K562 (cell line): ENCODE data around the gene RCE1. TPM values are rescaled to one million over a fixed set of nuclear protein-coding genes. Genes with fewer than 3 reads are reported as not detected.

Source experiments
- CXXC5 ChIP-seq: fragments of 250-450 bp; sonication (Bioruptor Pico); IDR thresholded peaks from 2 replicates; pipeline ENCODE4 v1.8.0; 2022; ENCODE audit warnings: inconsistent platforms, mild to moderate bottlenecking, moderate library complexity
- FOXK2 ChIP-seq, 2 experiments: fragments of 450-650 bp; IDR thresholded peaks in 1 of 2; conservative IDR thresholded peaks in 1 of 2; 2 replicates each; pipeline ENCODE4 v1.6.1; 2016; ENCODE audit warnings: low read depth in 2 of 2, mild to moderate bottlenecking in 1 of 2
- HMGN3 ChIP-seq: IDR thresholded peaks from 2 replicates; pipeline ENCODE4 v1.6.1; 2011; ENCODE audit warnings: borderline replicate concordance, low read depth, mild to moderate bottlenecking, mixed read lengths, low read length; ENCODE audit not compliant: insufficient read length; ENCODE audit errors: extremely low read depth
- MYC ChIP-seq, 2 experiments: fragments of 250-450 bp in 1 of 2; sonication (Bioruptor Pico) in 1 of 2; IDR thresholded peaks; 2 replicates each; pipeline versions ENCODE4 v1.5.1 to v1.6.1; 2012 to 2021; ENCODE audit warnings: low read depth in 2 of 2, borderline replicate concordance in 1 of 2, improper control_type of control experiment in 1 of 2, low read length in 1 of 2, mild to moderate bottlenecking in 1 of 2, moderate library complexity in 1 of 2
- NONO ChIP-seq, 2 experiments: fragments of 200-400 bp in 1 of 2; fragments of 450-650 bp in 1 of 2; formaldehyde crosslinking in 1 of 2; IDR thresholded peaks; 2 replicates each; pipeline ENCODE4 v1.6.1; 2017; ENCODE audit warnings: low read depth in 2 of 2, mild to moderate bottlenecking in 2 of 2, moderate library complexity in 2 of 2, low read length in 1 of 2
- POLR2B ChIP-seq: fragments of 450-650 bp; IDR thresholded peaks from 2 replicates; pipeline ENCODE4 v1.6.1; 2018; ENCODE audit warnings: low read depth; ENCODE audit not compliant: partially characterized antibody
- SIN3B ChIP-seq: fragments of 450-650 bp; IDR thresholded peaks from 2 replicates; pipeline ENCODE4 v1.6.1; 2017; ENCODE audit warnings: low read depth, mild to moderate bottlenecking, moderate library complexity
- SRSF1 ChIP-seq: fragments of 200-400 bp; formaldehyde crosslinking; IDR thresholded peaks from 2 replicates; pipeline ENCODE4 v1.6.1; 2017; ENCODE audit warnings: mild to moderate bottlenecking, low read depth, low read length, moderate library complexity
- SRSF7 ChIP-seq: fragments of 200-400 bp; formaldehyde crosslinking; optimal IDR thresholded peaks from 2 replicates; pipeline ENCODE3; 2017; ENCODE audit warnings: mild to moderate bottlenecking, low read depth, low read length
- ZBED1 ChIP-seq: IDR thresholded peaks from 2 replicates; pipeline ENCODE4 v1.6.1; 2014
- ZFP1 ChIP-seq: fragments of 450-650 bp; formaldehyde crosslinking; IDR thresholded peaks from 2 replicates; pipeline ENCODE4 v1.4.0; 2020; ENCODE audit warnings: mild to moderate bottlenecking, mixed read lengths
- ZNF41 ChIP-seq: fragments of 250-450 bp; sonication (Bioruptor Pico); conservative IDR thresholded peaks from 2 replicates; pipeline ENCODE4 v1.4.0; 2020; ENCODE audit warnings: mild to moderate bottlenecking
- ZNF589 ChIP-seq: fragments of 200-800 bp; sonication (Bioruptor generic); IDR thresholded peaks from 2 replicates; pipeline ENCODE4 v1.6.1; 2016; ENCODE audit warnings: low read depth, missing genetic modification characterization, missing compliant biosample characterization
- ZNF695 ChIP-seq: fragments of 450-650 bp; formaldehyde crosslinking; IDR thresholded peaks from 2 replicates; pipeline ENCODE4 v1.4.0; 2020; ENCODE audit warnings: mild to moderate bottlenecking, moderate library complexity
- polyA plus RNA-seq, 8 experiments: library from polyadenylated mRNA; depleted of rRNA in 4 of 8; stranded (reverse) in 5 of 8; unstranded in 3 of 8; fragments of >200 nt; fragmentation: Nextera tagmentation in 2 of 8; fragmentation: Illumina TruSeq in 1 of 8; extraction: Ambion mirVana in 2 of 8; extraction: Trizol in 1 of 8; gene quantifications; 2 replicates each; pipeline versions ENCODE4 v1.2.1 to v1.2.3, GENCODE V29; 2011 to 2014; ENCODE audit warnings: inconsistent platforms in 1 of 8, missing spikeins in 1 of 8
- total RNA-seq, 7 experiments: library from RNA; depleted of rRNA in 6 of 7; stranded (reverse); fragments of >200 nt in 6 of 7; fragmentation: Illumina TruSeq in 2 of 7; extraction: Trizol in 2 of 7; gene quantifications; 2 replicates each; pipeline versions ENCODE4 v1.2.1 to v1.2.3, GENCODE V29; 2011 to 2021; ENCODE audit warnings: low replicate concordance in 1 of 7
- TF ChIP-seq, protein P1 (sequence below): fragments of 450-650 bp; formaldehyde crosslinking; IDR thresholded peaks from 2 replicates; pipeline ENCODE4 v1.4.0; 2020; ENCODE audit warnings: mild to moderate bottlenecking, moderate library complexity
- TF ChIP-seq, protein P2 (sequence below): sonication (generic); formaldehyde crosslinking; IDR thresholded peaks from 2 replicates; pipeline ENCODE4 v1.8.0; 2022; ENCODE audit warnings: missing genetic modification reagents, mild to moderate bottlenecking, moderate library complexity, borderline replicate concordance
- TF ChIP-seq, protein P3 (sequence below): fragments of 450-650 bp; formaldehyde crosslinking; IDR thresholded peaks from 2 replicates; pipeline ENCODE4 v1.4.0; 2020; ENCODE audit warnings: mild to moderate bottlenecking, moderate library complexity
- TF ChIP-seq, protein P4 (sequence below): fragments of 250-450 bp; sonication (Bioruptor Pico); IDR thresholded peaks from 2 replicates; pipeline ENCODE4 v1.9.0; 2021; ENCODE audit warnings: mild to moderate bottlenecking, inconsistent platforms

Gene RCE1
- total and polyA plus RNA-seq, 9 of the 15 experiments (the other 6 are each of a cell fraction or from before 2014, with no cell fraction given): 0.75 to 41.5 (median 15.1) TPM

DNA sequence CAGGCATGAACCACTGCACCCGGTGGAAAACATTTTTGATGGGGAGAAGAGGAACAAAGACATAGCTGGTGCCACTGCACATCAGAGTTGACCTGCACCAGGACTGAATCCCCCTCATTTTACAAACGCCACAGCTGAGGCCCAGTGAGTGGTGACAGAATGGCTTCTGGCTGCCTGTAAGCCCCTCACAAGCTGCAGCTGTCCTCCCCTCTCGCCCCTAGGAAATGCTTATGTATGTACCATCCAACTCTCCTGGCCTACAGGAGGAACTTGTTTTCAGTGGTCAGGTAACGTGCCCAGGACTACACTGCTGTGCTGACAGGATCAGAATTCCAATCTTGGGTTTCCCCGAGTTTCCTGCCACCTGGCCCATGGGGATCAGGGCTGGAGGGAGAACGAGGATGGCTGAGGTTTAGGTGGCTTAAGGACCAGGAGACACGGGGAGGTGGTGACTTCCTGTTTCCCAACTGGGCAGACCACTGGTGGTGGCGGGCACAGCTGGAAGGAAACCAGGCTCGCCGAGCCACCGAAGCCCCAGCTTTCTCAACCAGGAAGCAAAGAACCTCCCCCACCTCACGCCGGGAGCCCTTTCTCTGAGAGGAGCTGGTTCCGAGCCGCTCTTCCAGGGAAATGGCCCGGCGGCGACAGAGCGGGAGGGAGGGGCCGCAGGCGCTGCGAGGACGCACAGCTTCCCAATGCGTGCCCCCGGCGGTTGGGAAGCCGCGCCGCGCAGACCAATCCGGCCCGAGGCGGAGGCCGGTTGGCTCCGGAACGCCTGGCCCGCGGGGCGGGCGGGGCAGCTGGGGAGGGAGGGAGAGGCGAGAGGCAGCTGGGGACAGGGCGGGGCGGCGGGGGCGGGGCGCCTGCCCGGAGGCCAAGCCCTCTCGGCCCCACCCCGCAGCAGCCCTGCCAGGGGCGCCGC is 12.6 kb downstream of the RCE1 start (continued):
- TF ChIP-seq MYC (IDR thresholded peaks at IDR 0.05; ENCODE audit: low read depth, low read length) (peak; percentile 58), MYC (CRISPR knock-in tag; IDR thresholded peaks at IDR 0.05; ENCODE audit: borderline replicate concordance, low read depth) (no peak), FOXK2 (conservative IDR thresholded peaks at IDR 0.05 in 1 of 2, IDR thresholded peaks at IDR 0.05 in 1 of 2; ENCODE audit: low read depth in 2 of 2) (peak in 1 of 2 experiments; percentile 25; a peak in 1 of 4 replicates), ZBED1 (no peak), ZNF589 (peak; percentile 88; the same call in 1 of the 2 replicates), POLR2B (peak; percentile 87), ZNF41 (no peak; the same call in 1 of the 2 replicates), ZNF695 (CRISPR knock-in tag) (0 out of 2 replicates have a peak, but pooled peaks have one; percentile 65), CXXC5 (CRISPR knock-in tag) (peak; percentile 91), SIN3B (peak; percentile 58; the same call in 1 of the 2 replicates), NONO (IDR thresholded peaks at IDR 0.05; ENCODE audit: low read depth in 2 of 2, low read length in 1 of 2) (0 out of 4 replicates have a peak, but pooled peaks of 1 of the 2 experiments have one; percentile 17), HMGN3 (peak; percentile 73), ZFP1 (CRISPR knock-in tag) (no peak), SRSF7 (no peak), SRSF1 (no peak)
- TF ChIP-seq, protein P1, sequence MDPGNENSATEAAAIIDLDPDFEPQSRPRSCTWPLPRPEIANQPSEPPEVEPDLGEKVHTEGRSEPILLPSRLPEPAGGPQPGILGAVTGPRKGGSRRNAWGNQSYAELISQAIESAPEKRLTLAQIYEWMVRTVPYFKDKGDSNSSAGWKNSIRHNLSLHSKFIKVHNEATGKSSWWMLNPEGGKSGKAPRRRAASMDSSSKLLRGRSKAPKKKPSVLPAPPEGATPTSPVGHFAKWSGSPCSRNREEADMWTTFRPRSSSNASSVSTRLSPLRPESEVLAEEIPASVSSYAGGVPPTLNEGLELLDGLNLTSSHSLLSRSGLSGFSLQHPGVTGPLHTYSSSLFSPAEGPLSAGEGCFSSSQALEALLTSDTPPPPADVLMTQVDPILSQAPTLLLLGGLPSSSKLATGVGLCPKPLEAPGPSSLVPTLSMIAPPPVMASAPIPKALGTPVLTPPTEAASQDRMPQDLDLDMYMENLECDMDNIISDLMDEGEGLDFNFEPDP: no peak; the same call in 1 of the 2 replicates
- TF ChIP-seq, protein P2, sequence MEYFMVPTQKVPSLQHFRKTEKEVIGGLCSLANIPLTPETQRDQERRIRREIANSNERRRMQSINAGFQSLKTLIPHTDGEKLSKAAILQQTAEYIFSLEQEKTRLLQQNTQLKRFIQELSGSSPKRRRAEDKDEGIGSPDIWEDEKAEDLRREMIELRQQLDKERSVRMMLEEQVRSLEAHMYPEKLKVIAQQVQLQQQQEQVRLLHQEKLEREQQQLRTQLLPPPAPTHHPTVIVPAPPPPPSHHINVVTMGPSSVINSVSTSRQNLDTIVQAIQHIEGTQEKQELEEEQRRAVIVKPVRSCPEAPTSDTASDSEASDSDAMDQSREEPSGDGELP (CRISPR knock-in tag): peak; percentile 79; the same call in 1 of the 2 replicates
- TF ChIP-seq, protein P3, sequence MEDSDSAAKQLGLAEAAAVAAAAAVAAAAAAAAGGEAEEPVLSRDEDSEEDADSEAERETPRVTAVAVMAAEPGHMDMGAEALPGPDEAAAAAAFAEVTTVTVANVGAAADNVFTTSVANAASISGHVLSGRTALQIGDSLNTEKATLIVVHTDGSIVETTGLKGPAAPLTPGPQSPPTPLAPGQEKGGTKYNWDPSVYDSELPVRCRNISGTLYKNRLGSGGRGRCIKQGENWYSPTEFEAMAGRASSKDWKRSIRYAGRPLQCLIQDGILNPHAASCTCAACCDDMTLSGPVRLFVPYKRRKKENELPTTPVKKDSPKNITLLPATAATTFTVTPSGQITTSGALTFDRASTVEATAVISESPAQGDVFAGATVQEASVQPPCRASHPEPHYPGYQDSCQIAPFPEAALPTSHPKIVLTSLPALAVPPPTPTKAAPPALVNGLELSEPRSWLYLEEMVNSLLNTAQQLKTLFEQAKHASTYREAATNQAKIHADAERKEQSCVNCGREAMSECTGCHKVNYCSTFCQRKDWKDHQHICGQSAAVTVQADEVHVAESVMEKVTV: 0 out of 2 replicates have a peak, but pooled peaks have one; percentile 40
- TF ChIP-seq, protein P4, sequence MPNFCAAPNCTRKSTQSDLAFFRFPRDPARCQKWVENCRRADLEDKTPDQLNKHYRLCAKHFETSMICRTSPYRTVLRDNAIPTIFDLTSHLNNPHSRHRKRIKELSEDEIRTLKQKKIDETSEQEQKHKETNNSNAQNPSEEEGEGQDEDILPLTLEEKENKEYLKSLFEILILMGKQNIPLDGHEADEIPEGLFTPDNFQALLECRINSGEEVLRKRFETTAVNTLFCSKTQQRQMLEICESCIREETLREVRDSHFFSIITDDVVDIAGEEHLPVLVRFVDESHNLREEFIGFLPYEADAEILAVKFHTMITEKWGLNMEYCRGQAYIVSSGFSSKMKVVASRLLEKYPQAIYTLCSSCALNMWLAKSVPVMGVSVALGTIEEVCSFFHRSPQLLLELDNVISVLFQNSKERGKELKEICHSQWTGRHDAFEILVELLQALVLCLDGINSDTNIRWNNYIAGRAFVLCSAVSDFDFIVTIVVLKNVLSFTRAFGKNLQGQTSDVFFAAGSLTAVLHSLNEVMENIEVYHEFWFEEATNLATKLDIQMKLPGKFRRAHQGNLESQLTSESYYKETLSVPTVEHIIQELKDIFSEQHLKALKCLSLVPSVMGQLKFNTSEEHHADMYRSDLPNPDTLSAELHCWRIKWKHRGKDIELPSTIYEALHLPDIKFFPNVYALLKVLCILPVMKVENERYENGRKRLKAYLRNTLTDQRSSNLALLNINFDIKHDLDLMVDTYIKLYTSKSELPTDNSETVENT (CRISPR knock-in tag): peak; percentile 66
